A549 (cell line): ENCODE data around the gene CA11.

ENCODE experiments used
- CEBPB ChIP-seq, 2 experiments: fragments of >200 bp in 1 of 2; sonication (Bioruptor Twin) in 1 of 2; formaldehyde crosslinking in 1 of 2; IDR thresholded peaks; 2 replicates each; pipeline ENCODE4 v1.6.1; 2012 to 2016
- HDAC2 ChIP-seq: fragments of 200-600 bp; sonication (generic); IDR thresholded peaks from 2 replicates; pipeline ENCODE4 v1.6.1; 2016
- MYC ChIP-seq: IDR thresholded peaks from 2 replicates; pipeline ENCODE4 v1.6.1; 2012; ENCODE audit warnings: mild to moderate bottlenecking, inconsistent platforms, low read length, improper control_type of control experiment, borderline replicate concordance
- POLR2A ChIP-seq: IDR thresholded peaks from 2 replicates; pipeline ENCODE4 v1.6.1; 2012; ENCODE audit warnings: mild to moderate bottlenecking, low read length
- RFX5 ChIP-seq: fragments of 450-650 bp; IDR thresholded peaks from 2 replicates; pipeline ENCODE4 v1.7.1; 2014; ENCODE audit warnings: antibody characterized with exemption, mild to moderate bottlenecking, moderate library complexity
- RNF2 ChIP-seq: fragments of 200-600 bp; sonication (generic); IDR thresholded peaks from 2 replicates; pipeline ENCODE4 v1.6.1; 2016; ENCODE audit warnings: low read depth, mild to moderate bottlenecking, antibody characterized with exemption, moderate library complexity, borderline replicate concordance
- TF ChIP-seq, protein P1 (sequence below): fragments of >200 bp; sonication (Bioruptor Twin); formaldehyde crosslinking; IDR thresholded peaks from 3 replicates; pipeline ENCODE4 v1.5.1; 2016
- TF ChIP-seq, protein P2 (sequence below): IDR thresholded peaks from 2 replicates; pipeline ENCODE4 v1.6.1; 2012
- TF ChIP-seq, protein P3 (sequence below): fragments of 200-600 bp; sonication (generic); IDR thresholded peaks from 2 replicates; pipeline ENCODE4 v1.6.1; 2016; ENCODE audit warnings: antibody characterized with exemption, mild to moderate bottlenecking, moderate library complexity

DNA sequence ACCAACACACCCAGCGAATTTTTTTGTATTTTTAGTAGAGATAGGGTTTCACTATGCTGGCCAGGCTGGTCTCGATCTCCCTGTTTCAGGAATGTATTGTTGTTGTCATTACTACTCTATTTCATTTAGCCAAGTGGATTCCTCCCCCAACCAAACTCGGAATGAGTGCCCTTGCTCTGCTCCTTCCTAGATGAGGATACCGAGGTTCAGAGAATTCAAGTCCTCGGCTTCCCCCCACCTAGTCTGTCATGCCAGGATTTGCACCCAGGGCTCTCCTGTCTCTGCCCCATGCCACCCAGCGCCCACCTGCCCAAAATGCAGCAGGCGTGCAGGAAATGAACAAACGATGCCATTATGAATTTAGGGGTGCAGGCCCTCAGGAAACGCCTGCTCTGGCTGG is 43.0 kb downstream of the CA11 start:
- TF ChIP-seq, protein P1, sequence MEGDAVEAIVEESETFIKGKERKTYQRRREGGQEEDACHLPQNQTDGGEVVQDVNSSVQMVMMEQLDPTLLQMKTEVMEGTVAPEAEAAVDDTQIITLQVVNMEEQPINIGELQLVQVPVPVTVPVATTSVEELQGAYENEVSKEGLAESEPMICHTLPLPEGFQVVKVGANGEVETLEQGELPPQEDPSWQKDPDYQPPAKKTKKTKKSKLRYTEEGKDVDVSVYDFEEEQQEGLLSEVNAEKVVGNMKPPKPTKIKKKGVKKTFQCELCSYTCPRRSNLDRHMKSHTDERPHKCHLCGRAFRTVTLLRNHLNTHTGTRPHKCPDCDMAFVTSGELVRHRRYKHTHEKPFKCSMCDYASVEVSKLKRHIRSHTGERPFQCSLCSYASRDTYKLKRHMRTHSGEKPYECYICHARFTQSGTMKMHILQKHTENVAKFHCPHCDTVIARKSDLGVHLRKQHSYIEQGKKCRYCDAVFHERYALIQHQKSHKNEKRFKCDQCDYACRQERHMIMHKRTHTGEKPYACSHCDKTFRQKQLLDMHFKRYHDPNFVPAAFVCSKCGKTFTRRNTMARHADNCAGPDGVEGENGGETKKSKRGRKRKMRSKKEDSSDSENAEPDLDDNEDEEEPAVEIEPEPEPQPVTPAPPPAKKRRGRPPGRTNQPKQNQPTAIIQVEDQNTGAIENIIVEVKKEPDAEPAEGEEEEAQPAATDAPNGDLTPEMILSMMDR = no peak
- TF ChIP-seq, protein P2, sequence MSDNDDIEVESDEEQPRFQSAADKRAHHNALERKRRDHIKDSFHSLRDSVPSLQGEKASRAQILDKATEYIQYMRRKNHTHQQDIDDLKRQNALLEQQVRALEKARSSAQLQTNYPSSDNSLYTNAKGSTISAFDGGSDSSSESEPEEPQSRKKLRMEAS = no peak
- TF ChIP-seq RFX5 (no peak), RNF2 (no peak), POLR2A (no peak), CEBPB (IDR thresholded peaks at IDR 0.05) (no peak), MYC (no peak), HDAC2 (no peak)
- TF ChIP-seq, protein P3, sequence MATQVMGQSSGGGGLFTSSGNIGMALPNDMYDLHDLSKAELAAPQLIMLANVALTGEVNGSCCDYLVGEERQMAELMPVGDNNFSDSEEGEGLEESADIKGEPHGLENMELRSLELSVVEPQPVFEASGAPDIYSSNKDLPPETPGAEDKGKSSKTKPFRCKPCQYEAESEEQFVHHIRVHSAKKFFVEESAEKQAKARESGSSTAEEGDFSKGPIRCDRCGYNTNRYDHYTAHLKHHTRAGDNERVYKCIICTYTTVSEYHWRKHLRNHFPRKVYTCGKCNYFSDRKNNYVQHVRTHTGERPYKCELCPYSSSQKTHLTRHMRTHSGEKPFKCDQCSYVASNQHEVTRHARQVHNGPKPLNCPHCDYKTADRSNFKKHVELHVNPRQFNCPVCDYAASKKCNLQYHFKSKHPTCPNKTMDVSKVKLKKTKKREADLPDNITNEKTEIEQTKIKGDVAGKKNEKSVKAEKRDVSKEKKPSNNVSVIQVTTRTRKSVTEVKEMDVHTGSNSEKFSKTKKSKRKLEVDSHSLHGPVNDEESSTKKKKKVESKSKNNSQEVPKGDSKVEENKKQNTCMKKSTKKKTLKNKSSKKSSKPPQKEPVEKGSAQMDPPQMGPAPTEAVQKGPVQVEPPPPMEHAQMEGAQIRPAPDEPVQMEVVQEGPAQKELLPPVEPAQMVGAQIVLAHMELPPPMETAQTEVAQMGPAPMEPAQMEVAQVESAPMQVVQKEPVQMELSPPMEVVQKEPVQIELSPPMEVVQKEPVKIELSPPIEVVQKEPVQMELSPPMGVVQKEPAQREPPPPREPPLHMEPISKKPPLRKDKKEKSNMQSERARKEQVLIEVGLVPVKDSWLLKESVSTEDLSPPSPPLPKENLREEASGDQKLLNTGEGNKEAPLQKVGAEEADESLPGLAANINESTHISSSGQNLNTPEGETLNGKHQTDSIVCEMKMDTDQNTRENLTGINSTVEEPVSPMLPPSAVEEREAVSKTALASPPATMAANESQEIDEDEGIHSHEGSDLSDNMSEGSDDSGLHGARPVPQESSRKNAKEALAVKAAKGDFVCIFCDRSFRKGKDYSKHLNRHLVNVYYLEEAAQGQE = no peak
